Astrocyte (in vitro differentiated cells and primary cell): Measurements from ENCODE around the gene COPZ1. TPM values are rescaled to one million over a fixed set of nuclear protein-coding genes. Genes with fewer than 3 reads are reported as not detected.

Source experiments
- DNase-seq: peaks from one replicate; pipeline ENCODE4 v3.0.0-alpha.2; 2010; ENCODE audit warnings: low read depth
- FAIRE-seq: peaks from 2 replicates; lab custom pipeline; 2011; peaks lifted over from hg19 to GRCh38; lab: Jason Lieb, UNC
- H2AFZ ChIP-seq: 2 replicates; pipeline ENCODE4 v1.6.0; 2012; ENCODE audit warnings: low read depth, low read length, inconsistent platforms
- H3K27ac ChIP-seq: 2 replicates; pipeline ENCODE4 v1.5.1; 2011; ENCODE audit warnings: low read depth, low read length, inconsistent platforms
- H3K27me3 ChIP-seq: 2 replicates; pipeline ENCODE4 v1.6.0; 2011; ENCODE audit warnings: low read length, inconsistent platforms; ENCODE audit not compliant: insufficient read depth
- H3K36me3 ChIP-seq: 2 replicates; pipeline ENCODE4 v1.5.1; 2011; ENCODE audit warnings: low read length, inconsistent platforms; ENCODE audit not compliant: insufficient read depth
- H3K4me1 ChIP-seq: 2 replicates; pipeline ENCODE4 v1.5.1; 2011; ENCODE audit warnings: low read length, inconsistent platforms; ENCODE audit not compliant: insufficient read depth
- H3K4me2 ChIP-seq: 2 replicates; pipeline ENCODE4 v1.6.0; 2012; ENCODE audit warnings: low read length, inconsistent platforms
- H3K4me3 ChIP-seq: 2 replicates; pipeline ENCODE4 v1.5.1; 2011; ENCODE audit warnings: low read depth, mild to moderate bottlenecking, low read length, inconsistent platforms; ENCODE audit not compliant: insufficient read depth
- H3K79me2 ChIP-seq: 2 replicates; pipeline ENCODE4 v1.6.0; 2012; ENCODE audit warnings: mild to moderate bottlenecking, low read length, inconsistent platforms; ENCODE audit not compliant: insufficient read depth
- H3K9ac ChIP-seq: 2 replicates; pipeline ENCODE4 v1.6.0; 2012; ENCODE audit warnings: mild to moderate bottlenecking, low read length, inconsistent platforms
- H3K9me3 ChIP-seq: 2 replicates; pipeline ENCODE4 v1.5.1; 2012; ENCODE audit warnings: low read depth, mild to moderate bottlenecking, low read length, inconsistent platforms; ENCODE audit not compliant: insufficient read depth
- H4K20me1 ChIP-seq: 2 replicates; pipeline ENCODE4 v1.6.0; 2012; ENCODE audit warnings: low read length, inconsistent platforms; ENCODE audit not compliant: insufficient read depth
- H3K27ac Mint-ChIP-seq: one replicate; pipeline ENCODE4 v1.8.0; 2021; ENCODE audit warnings: mild to moderate bottlenecking, mixed read lengths; ENCODE audit not compliant: unreplicated experiment
- H3K27me3 Mint-ChIP-seq: one replicate; pipeline ENCODE4 v1.8.0; 2021; ENCODE audit warnings: low read depth, mixed read lengths; ENCODE audit not compliant: unreplicated experiment
- H3K36me3 Mint-ChIP-seq: one replicate; pipeline ENCODE4 v1.8.0; 2021; ENCODE audit warnings: low read depth, mixed read lengths; ENCODE audit not compliant: unreplicated experiment
- H3K4me1 Mint-ChIP-seq: one replicate; pipeline ENCODE4 v1.8.0; 2021; ENCODE audit warnings: low read depth, mixed read lengths; ENCODE audit not compliant: unreplicated experiment
- H3K4me3 Mint-ChIP-seq: one replicate; pipeline ENCODE4 v1.8.0; 2021; ENCODE audit warnings: mild to moderate bottlenecking, moderate library complexity, mixed read lengths; ENCODE audit not compliant: unreplicated experiment
- H3K9me3 Mint-ChIP-seq: one replicate; pipeline ENCODE4 v1.8.0; 2021; ENCODE audit warnings: mild to moderate bottlenecking, mixed read lengths; ENCODE audit not compliant: unreplicated experiment
- EZH2 ChIP-seq: IDR thresholded peaks from 2 replicates; pipeline ENCODE4 v1.6.1; 2012; ENCODE audit warnings: mild to moderate bottlenecking, low read length, inconsistent platforms; ENCODE audit not compliant: insufficient read depth
- total RNA-seq: library from RNA; stranded (reverse); gene quantifications from 2 replicates; pipeline ENCODE4 v1.2.1, GENCODE V29; 2021
- TF ChIP-seq, protein P1 (sequence below): IDR thresholded peaks from 2 replicates; pipeline ENCODE4 v1.5.1; 2011; ENCODE audit warnings: low read depth, mild to moderate bottlenecking, inconsistent platforms, low read length, moderate library complexity; ENCODE audit not compliant: insufficient read depth

COPZ1 gene
- total RNA-seq, 1 donor from 2014 or later: 136 TPM

DNA sequence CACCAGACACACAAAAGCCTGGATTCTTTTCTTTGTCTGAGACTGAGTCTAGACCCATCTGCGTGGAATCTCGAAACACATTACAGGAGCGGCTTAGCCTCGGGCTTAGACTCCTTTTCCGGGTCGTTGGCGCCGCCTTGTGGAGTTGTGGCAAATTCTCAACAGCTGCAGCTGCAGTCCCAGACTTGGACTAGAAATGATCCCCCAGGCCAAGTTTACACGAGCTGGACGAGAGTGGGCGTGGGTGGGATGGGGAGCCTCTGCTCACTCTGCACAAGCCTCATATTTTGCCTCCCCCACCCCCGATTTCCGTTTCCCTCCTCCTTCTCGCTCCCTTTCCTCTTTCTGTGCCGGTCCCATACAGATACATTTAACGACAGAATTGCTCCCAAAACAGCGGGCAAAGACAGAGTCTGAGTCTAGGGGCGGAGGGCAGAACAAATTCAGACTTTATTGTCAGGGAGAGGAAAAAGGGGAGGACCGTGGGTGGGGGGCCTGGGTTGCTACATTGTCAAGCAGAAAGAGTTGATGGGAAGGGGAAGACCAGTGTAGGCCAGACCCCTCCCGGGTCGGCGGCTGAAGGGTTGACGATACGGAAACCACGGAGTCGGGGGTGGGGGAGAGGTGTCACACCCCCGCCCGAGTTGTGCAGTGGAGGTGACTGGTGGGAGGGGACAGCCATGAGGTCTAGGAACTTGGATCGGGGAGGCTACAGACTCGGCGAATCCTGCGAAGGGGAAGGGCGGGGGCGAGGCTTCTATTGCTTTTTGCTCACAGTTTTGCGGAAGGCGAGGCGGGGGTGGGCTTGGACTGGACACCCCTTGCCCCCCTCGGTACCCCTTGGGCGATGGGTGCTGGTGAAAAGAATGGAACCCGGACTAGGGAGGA, 44.0 kb downstream of the COPZ1 start:
- Histone ChIP-seq H4K20me1 (no peaks in the 10 kb centered on the region), H3K4me1 (peaks cover 22% of the 10 kb centered on the region), H3K27ac (no peak overlapping the region), H3K4me2 (peak overlapping the region; percentile 89), H3K79me2 (no peaks in the 10 kb centered on the region), H3K9ac (peak overlapping the region; percentile 60), H3K9me3 (no peaks in the 10 kb centered on the region), H3K27me3 (no peaks in the 10 kb centered on the region), H2AFZ (peak overlapping the region; percentile 73), H3K36me3 (no peaks in the 10 kb centered on the region), H3K4me3 (no peak overlapping the region)
- peaks cover 12% of the 10 kb centered on the region for H3K36me3 Mint-ChIP-seq
- peak overlapping the region; percentile 46 for H3K4me3 Mint-ChIP-seq
- H3K27me3 Mint-ChIP-seq: no peaks in the 10 kb centered on the region
- H3K9me3 Mint-ChIP-seq: no peaks in the 10 kb centered on the region
- peaks cover 25% of the 10 kb centered on the region for H3K4me1 Mint-ChIP-seq
- DNase-seq (peak; percentile 60), FAIRE-seq (no peak)
- peak overlapping the region; percentile 72 for H3K27ac Mint-ChIP-seq
- TF ChIP-seq EZH2: no peak
- TF ChIP-seq, protein P1, sequence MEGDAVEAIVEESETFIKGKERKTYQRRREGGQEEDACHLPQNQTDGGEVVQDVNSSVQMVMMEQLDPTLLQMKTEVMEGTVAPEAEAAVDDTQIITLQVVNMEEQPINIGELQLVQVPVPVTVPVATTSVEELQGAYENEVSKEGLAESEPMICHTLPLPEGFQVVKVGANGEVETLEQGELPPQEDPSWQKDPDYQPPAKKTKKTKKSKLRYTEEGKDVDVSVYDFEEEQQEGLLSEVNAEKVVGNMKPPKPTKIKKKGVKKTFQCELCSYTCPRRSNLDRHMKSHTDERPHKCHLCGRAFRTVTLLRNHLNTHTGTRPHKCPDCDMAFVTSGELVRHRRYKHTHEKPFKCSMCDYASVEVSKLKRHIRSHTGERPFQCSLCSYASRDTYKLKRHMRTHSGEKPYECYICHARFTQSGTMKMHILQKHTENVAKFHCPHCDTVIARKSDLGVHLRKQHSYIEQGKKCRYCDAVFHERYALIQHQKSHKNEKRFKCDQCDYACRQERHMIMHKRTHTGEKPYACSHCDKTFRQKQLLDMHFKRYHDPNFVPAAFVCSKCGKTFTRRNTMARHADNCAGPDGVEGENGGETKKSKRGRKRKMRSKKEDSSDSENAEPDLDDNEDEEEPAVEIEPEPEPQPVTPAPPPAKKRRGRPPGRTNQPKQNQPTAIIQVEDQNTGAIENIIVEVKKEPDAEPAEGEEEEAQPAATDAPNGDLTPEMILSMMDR: peak; percentile 95

DNA sequence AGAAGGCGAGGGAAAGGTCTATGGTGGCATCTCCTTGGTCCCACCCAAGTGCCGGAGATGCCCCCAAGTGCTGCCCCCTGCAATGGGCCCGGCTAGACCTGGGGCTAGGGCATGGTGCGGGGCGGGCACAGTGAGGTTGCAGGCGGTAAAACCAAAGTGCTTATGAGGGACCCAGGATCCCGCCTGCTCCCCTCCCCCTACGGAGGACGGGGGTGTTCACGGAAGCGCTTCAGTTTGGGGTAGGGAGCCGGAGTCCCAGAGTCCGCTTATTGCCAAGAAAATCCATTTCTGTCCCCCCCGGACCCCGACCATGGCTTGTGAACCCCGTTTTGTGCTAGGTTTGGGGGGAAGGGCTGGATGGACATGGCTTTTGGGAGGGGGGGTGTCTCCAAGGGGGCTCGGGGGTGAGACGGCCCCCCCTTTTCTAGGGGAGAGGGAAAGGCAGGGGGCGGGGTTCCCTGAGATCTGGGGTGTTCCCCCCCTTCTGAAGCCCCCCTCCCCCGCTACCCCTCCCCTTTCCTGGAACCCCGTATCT, 44.7 kb downstream of the COPZ1 start:
- Mint-ChIP-seq H3K27ac (no peak overlapping the region), H3K4me3 (no peak overlapping the region), H3K4me1 (peaks cover 31% of the 10 kb centered on the region), H3K27me3 (no peaks in the 10 kb centered on the region), H3K9me3 (no peaks in the 10 kb centered on the region), H3K36me3 (peaks cover 12% of the 10 kb centered on the region)
- peaks cover 29% of the 10 kb centered on the region for H3K4me1 ChIP-seq
- H3K27ac ChIP-seq: no peak overlapping the region
- no peak overlapping the region for H3K4me3 ChIP-seq
- H3K79me2 ChIP-seq: no peaks in the 10 kb centered on the region
- no peak for FAIRE-seq
- no peaks in the 10 kb centered on the region for H3K9me3 ChIP-seq
- H3K36me3 ChIP-seq: no peaks in the 10 kb centered on the region
- no peaks in the 10 kb centered on the region for H4K20me1 ChIP-seq
- H2AFZ ChIP-seq: no peak overlapping the region
- no peak for DNase-seq
- H3K9ac ChIP-seq: peak overlapping the region; percentile 65
- TF ChIP-seq EZH2: no peak
- TF ChIP-seq, protein P1: no peak
- H3K27me3 ChIP-seq: no peaks in the 10 kb centered on the region
- peak overlapping the region; percentile 89 for H3K4me2 ChIP-seq
